ENCODE results near the gene TBCEL. TPM values are rescaled to one million over a fixed set of nuclear protein-coding genes. Genes with fewer than 3 reads are reported as not detected.

TBCEL gene
- total and polyA plus RNA-seq, 3 donors from 2014 or later = 38.2 to 42.9 (median 42.7) TPM

DNA sequence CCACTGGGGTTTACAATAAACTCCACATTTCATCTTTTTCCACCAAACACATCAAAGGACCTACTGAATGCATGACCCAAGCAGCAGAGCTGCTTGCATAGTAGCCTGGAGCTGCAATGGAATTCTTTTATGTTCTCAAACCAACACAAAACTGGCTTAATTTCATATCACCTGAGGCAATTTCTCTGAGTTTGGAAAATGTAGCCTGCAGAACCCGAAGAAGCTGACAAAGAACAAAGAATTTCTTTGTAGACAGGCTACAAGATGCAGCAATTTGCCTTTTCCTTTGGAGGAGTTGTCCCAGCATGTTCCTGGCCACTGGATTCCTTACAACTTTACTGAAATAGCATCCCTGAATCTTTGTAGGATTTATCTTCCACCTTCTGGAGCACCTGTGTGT, 71.7 kb downstream of the TBCEL start:
- intact Hi-C loops (cut with DNase I; ENCODE audit: low total_unique reads) = no loop called here
- Histone ChIP-seq H3K9me3 (no peaks in the 10 kb centered on the region), H3K36me3 (ENCODE audit: low read depth, missing control alignments) (no peaks in the 10 kb centered on the region), H3K4me3 (no peak overlapping the region), H3K27me3 (no peaks in the 10 kb centered on the region), H3K4me1 (no peaks in the 10 kb centered on the region), H3K27ac (no peak overlapping the region)
- 64 to 85% methylated on average over 1 of the region's 1 CpG for WGBS, 2 donors
- TF ChIP-seq, protein P1, sequence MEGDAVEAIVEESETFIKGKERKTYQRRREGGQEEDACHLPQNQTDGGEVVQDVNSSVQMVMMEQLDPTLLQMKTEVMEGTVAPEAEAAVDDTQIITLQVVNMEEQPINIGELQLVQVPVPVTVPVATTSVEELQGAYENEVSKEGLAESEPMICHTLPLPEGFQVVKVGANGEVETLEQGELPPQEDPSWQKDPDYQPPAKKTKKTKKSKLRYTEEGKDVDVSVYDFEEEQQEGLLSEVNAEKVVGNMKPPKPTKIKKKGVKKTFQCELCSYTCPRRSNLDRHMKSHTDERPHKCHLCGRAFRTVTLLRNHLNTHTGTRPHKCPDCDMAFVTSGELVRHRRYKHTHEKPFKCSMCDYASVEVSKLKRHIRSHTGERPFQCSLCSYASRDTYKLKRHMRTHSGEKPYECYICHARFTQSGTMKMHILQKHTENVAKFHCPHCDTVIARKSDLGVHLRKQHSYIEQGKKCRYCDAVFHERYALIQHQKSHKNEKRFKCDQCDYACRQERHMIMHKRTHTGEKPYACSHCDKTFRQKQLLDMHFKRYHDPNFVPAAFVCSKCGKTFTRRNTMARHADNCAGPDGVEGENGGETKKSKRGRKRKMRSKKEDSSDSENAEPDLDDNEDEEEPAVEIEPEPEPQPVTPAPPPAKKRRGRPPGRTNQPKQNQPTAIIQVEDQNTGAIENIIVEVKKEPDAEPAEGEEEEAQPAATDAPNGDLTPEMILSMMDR (IDR thresholded peaks at IDR 0.05) = no peak
- no peak for TF ChIP-seq POLR2A (IDR thresholded peaks at IDR 0.05)
- DNase-seq = no peak

DNA sequence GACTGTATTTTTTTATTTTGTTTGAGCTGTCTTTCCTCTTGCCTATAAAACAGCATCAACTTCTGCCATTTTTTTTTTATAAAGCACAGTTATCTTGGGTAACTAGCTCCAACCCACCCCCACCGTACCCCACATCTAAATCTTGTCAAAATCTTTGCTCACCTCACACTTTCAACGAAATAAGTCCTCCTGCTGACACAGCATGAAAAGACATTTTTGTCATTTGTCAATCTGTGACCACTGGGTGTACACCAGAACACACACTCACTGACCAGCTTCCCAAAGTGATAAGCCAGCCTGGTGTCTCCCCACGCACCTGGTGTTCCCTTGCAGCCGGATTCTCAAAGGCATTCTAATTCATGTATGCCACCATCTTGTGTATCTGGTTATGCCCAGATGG, 75.5 kb downstream of the TBCEL start:
- H3K36me3 ChIP-seq (ENCODE audit: low read depth, missing control alignments) = no peaks in the 10 kb centered on the region
- no peaks in the 10 kb centered on the region for H3K27me3 ChIP-seq
- 90 to 95% methylated on average over 4 of the region's 4 CpGs for WGBS, 2 donors
- H3K27ac ChIP-seq = no peak overlapping the region
- no peak overlapping the region for H3K4me3 ChIP-seq
- intact Hi-C loops (cut with DNase I; ENCODE audit: low total_unique reads) = no loop called here
- no peak for DNase-seq
- no peak for TF ChIP-seq POLR2A (IDR thresholded peaks at IDR 0.05)
- TF ChIP-seq, protein P1 (IDR thresholded peaks at IDR 0.05) = no peak
- peaks cover 6% of the 10 kb centered on the region for H3K4me1 ChIP-seq
- no peaks in the 10 kb centered on the region for H3K9me3 ChIP-seq

- no peak for TF ChIP-seq POLR2A (IDR thresholded peaks at IDR 0.05)
- TF ChIP-seq, protein P1 (IDR thresholded peaks at IDR 0.05) = no peak
- Histone ChIP-seq H3K27me3 (no peaks in the 10 kb centered on the region), H3K27ac (no peak overlapping the region), H3K4me1 (peaks cover 11% of the 10 kb centered on the region), H3K36me3 (ENCODE audit: low read depth, missing control alignments) (no peaks in the 10 kb centered on the region), H3K4me3 (no peak overlapping the region), H3K9me3 (no peaks in the 10 kb centered on the region)
- no peak for DNase-seq
- 79% methylated on average over 4 of the region's 4 CpGs for WGBS, 2 donors
- intact Hi-C loops (cut with DNase I; ENCODE audit: low total_unique reads) = loop anchor here (10.0 kb wide), 2 partner anchors 75 to 585 kb away; partner anchors contain the start of genes GRIK4 and TBCEL
Observed at GRCh38 chr11:121099885-121100284, 76.0 kb downstream of the TBCEL start.

DNA sequence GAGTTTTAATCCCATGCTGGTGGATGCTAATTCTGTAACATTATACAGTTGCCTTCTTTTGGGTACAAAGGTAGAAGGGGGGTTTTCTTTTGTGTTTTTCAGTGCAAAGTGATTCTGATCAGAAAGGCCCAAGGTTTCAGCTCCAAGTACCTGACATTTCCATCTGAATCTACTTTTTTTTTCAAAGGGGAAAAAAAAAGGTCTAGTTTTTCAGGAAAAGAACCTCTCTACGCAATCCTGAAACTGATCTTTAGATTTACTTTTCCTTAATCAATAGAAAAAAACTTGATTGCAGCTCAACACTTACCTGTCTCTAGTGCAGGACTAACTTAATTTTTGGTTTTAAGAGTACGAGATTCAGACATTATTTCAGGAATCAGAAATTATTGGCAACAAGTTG, 77.0 kb downstream of the TBCEL start, which contains the start of gene TECTA:
Gene TECTA, plus strand, starts transcription at position 301 of the 400 bp plus-strand sequence. CDS start 1,423 bp downstream, outside the sequence.
- H3K4me1 ChIP-seq = peaks cover 19% of the 10 kb centered on the region
- no peak for DNase-seq
- no peak within 1 kb of the TSS for H3K27ac ChIP-seq
- H3K9me3 ChIP-seq = no peaks in the 10 kb centered on the region
- H3K4me3 ChIP-seq = no peak within 1 kb of the TSS
- WGBS, 2 donors = 90 to 94% methylated on average over 2 of the region's 2 CpGs
- no peak for TF ChIP-seq POLR2A (IDR thresholded peaks at IDR 0.05)
- TF ChIP-seq, protein P1 (IDR thresholded peaks at IDR 0.05) = no peak
- H3K36me3 ChIP-seq (ENCODE audit: low read depth, missing control alignments) = no peaks in the 10 kb centered on the region
- H3K27me3 ChIP-seq = no peaks in the 10 kb centered on the region
- intact Hi-C loops (cut with DNase I; ENCODE audit: low total_unique reads) = loop anchor here (10.0 kb wide), 2 partner anchors 76 to 586 kb away; partner anchors contain the start of genes GRIK4 and TBCEL

- Histone ChIP-seq H3K9me3 (no peaks in the 10 kb centered on the region), H3K27me3 (no peaks in the 10 kb centered on the region), H3K27ac (peak overlapping the region in 1 of 2 donors; percentile 20), H3K4me1 (peaks cover 22% of the 10 kb centered on the region), H3K36me3 (ENCODE audit: low read depth, missing control alignments) (no peaks in the 10 kb centered on the region), H3K4me3 (no peak overlapping the region)
- intact Hi-C loops (cut with DNase I; ENCODE audit: low total_unique reads) = loop anchor here (10.0 kb wide), 2 partner anchors 80 to 590 kb away; partner anchors contain the start of genes GRIK4 and TBCEL
- TF ChIP-seq POLR2A (IDR thresholded peaks at IDR 0.05) = no peak
- TF ChIP-seq, protein P1 (IDR thresholded peaks at IDR 0.05) = peak in 1 of 3 experiments; percentile 12
- WGBS, 2 donors = 60 to 80% methylated on average over 8 to 9 of the region's 9 CpGs
- DNase-seq = peak; percentile 75
Observed at GRCh38 chr11:121104312-121104762, 80.4 kb downstream of the TBCEL start.
